GM18858 (cell line): ENCODE results near the gene CPTP.

Source experiments
- ATAC-seq: cut with Tn5 transposase; IDR thresholded peaks from one replicate; pipeline ENCODE4 v1.9.1; 2021; ENCODE audit not compliant: unreplicated experiment

CPTP gene

GRCh38 chr1:1291548-1292441, 32.8 kb upstream of the CPTP start:
- no peak for ATAC-seq

GRCh38 chr1:1292442-1292779, 32.2 kb upstream of the CPTP start:
- no peak for ATAC-seq

- ATAC-seq = no peak
Measured at GRCh38 chr1:1292851-1293250, 31.8 kb upstream of the CPTP start.

GRCh38 chr1:1293263-1294249, 31.0 kb upstream of the CPTP start:
- no peak for ATAC-seq

GRCh38 chr1:1294250-1294890, 30.2 kb upstream of the CPTP start:
- ATAC-seq = no peak

GRCh38 chr1:1295154-1295923, 29.3 kb upstream of the CPTP start:
- ATAC-seq = no peak

GRCh38 chr1:1296070-1297061, 28.2 kb upstream of the CPTP start:
- ATAC-seq = no peak

GRCh38 chr1:1297802-1298424, 26.7 kb upstream of the CPTP start:
- ATAC-seq = no peak

GRCh38 chr1:1298861-1299685, 25.5 kb upstream of the CPTP start:
- ATAC-seq = no peak

- ATAC-seq = no peak
Measured at GRCh38 chr1:1299686-1300351, 24.8 kb upstream of the CPTP start.

GRCh38 chr1:1300352-1300739, 24.3 kb upstream of the CPTP start:
- ATAC-seq = no peak

GRCh38 chr1:1302006-1302430, 22.6 kb upstream of the CPTP start:
- ATAC-seq = no peak

GRCh38 chr1:1302951-1303509, 21.6 kb upstream of the CPTP start:
- ATAC-seq = no peak

GRCh38 chr1:1303736-1304135, 20.9 kb upstream of the CPTP start:
- no peak for ATAC-seq

GRCh38 chr1:1304331-1305299, 20.0 kb upstream of the CPTP start:
- ATAC-seq = no peak
